OCI-LY1 (cell line): ENCODE data around the gene GOLGA1.
"Not testable (repeated sequence)": the region's sequence is repeated elsewhere in the genome, so short reads cannot be mapped to it uniquely, and the experiment has no call there.

ENCODE experiments used
- H2AFZ ChIP-seq: fragments of 200-600 bp; sonication (generic), shearing (Covaris generic); 2 replicates; pipeline ENCODE4 v1.6.0; 2014; ENCODE audit warnings: antibody characterized with exemption, mild to moderate bottlenecking, low read length
- H3F3A ChIP-seq: fragments of 200-600 bp; sonication (generic), shearing (Covaris generic); 2 replicates; pipeline ENCODE4 v1.6.0; 2014; ENCODE audit warnings: mild to moderate bottlenecking, antibody characterized with exemption, low read length, moderate library complexity; ENCODE audit not compliant: insufficient read depth
- H3K27ac ChIP-seq: fragments of 200-600 bp; sonication (generic); 2 replicates; pipeline ENCODE4 v1.5.1; 2014; ENCODE audit warnings: low read length, mixed run types, mild to moderate bottlenecking, low read depth; ENCODE audit not compliant: poor library complexity, severe bottlenecking
- H3K27me3 ChIP-seq: fragments of 200-600 bp; sonication (generic); 2 replicates; pipeline ENCODE4 v1.6.0; 2014; ENCODE audit warnings: antibody characterized with exemption, mild to moderate bottlenecking, low read length, moderate library complexity; ENCODE audit not compliant: insufficient read depth
- H3K36me3 ChIP-seq: fragments of 200-600 bp; sonication (generic); 2 replicates; pipeline ENCODE4 v1.6.1; 2014; ENCODE audit warnings: mild to moderate bottlenecking, antibody characterized with exemption, low read length, moderate library complexity, mixed read lengths; ENCODE audit not compliant: insufficient read depth
- H3K4me1 ChIP-seq: fragments of 200-600 bp; sonication (generic); 2 replicates; pipeline ENCODE4 v1.5.1; 2014; ENCODE audit warnings: mild to moderate bottlenecking, low read length, moderate library complexity; ENCODE audit not compliant: insufficient read depth, severe bottlenecking
- H3K4me2 ChIP-seq: fragments of 200-600 bp; sonication (generic), shearing (Covaris generic); 2 replicates; pipeline ENCODE4 v1.6.1; 2014; ENCODE audit warnings: low read length
- H3K4me3 ChIP-seq: fragments of 200-600 bp; sonication (generic); 2 replicates; pipeline ENCODE4 v1.5.1; 2014; ENCODE audit warnings: low read length, low read depth, mild to moderate bottlenecking, mixed read lengths; ENCODE audit not compliant: poor library complexity, severe bottlenecking
- H3K79me2 ChIP-seq: fragments of 200-600 bp; shearing (Covaris generic); 2 replicates; pipeline ENCODE4 v1.6.1; 2016; ENCODE audit warnings: mixed run types, low read length, mixed read lengths; ENCODE audit not compliant: insufficient read depth
- H3K9ac ChIP-seq: fragments of 200-600 bp; sonication (generic), shearing (Covaris generic); 2 replicates; pipeline ENCODE4 v1.6.1; 2014; ENCODE audit warnings: mild to moderate bottlenecking, low read length, mixed read lengths
- H3K9me2 ChIP-seq: fragments of 200-600 bp; sonication (generic), shearing (Covaris generic); 2 replicates; pipeline ENCODE4 v1.6.1; 2014; ENCODE audit warnings: low read depth, mild to moderate bottlenecking, low read length, mixed read lengths
- H3K9me3 ChIP-seq: fragments of 200-600 bp; shearing (Covaris generic); 2 replicates; pipeline ENCODE4 v1.6.1; 2014; ENCODE audit warnings: low read length, mixed read lengths
- H4K20me1 ChIP-seq: fragments of 200-600 bp; sonication (generic), shearing (Covaris generic); 2 replicates; pipeline ENCODE4 v1.6.0; 2016; ENCODE audit warnings: mild to moderate bottlenecking, low read length; ENCODE audit not compliant: insufficient read depth
- CTCF ChIP-seq: fragments of 200-600 bp; sonication (generic), shearing (Covaris generic); IDR thresholded peaks from 2 replicates; pipeline ENCODE4 v1.5.1; 2017; ENCODE audit warnings: mild to moderate bottlenecking, antibody characterized with exemption, low read length, moderate library complexity, mixed read lengths
- EZH2 ChIP-seq: fragments of 200-600 bp; sonication (generic), shearing (Covaris generic); IDR thresholded peaks from 2 replicates; pipeline ENCODE4 v1.8.0; 2017; ENCODE audit warnings: borderline replicate concordance, mixed run types, mild to moderate bottlenecking, antibody characterized with exemption, low read length, moderate library complexity, mixed read lengths

Gene GOLGA1

GRCh38 chr9:124964056-124964455 is 23.2 kb upstream of the GOLGA1 start:
- no peaks in the 10 kb centered on the region for H3K9me3 ChIP-seq

GRCh38 chr9:124960409-124960752 is 19.5 kb upstream of the GOLGA1 start:
- H3K4me2 ChIP-seq: no peak overlapping the region
- H3K9me2 ChIP-seq: no peaks in the 10 kb centered on the region
- H2AFZ ChIP-seq: no peak overlapping the region
- no peaks in the 10 kb centered on the region for H3F3A ChIP-seq
- H3K9ac ChIP-seq: no peak overlapping the region
- no peaks in the 10 kb centered on the region for H3K27me3 ChIP-seq
- H3K4me3 ChIP-seq: no peak overlapping the region
- H3K79me2 ChIP-seq: no peaks in the 10 kb centered on the region
- no peak overlapping the region for H3K27ac ChIP-seq
- peaks cover 5% of the 10 kb centered on the region; the same call in 1 of the 2 replicates for H3K36me3 ChIP-seq
- no peaks in the 10 kb centered on the region for H3K9me3 ChIP-seq
- H3K4me1 ChIP-seq: peaks cover 14% of the 10 kb centered on the region
- TF ChIP-seq EZH2: no peak
- TF ChIP-seq CTCF: no peak
- H4K20me1 ChIP-seq: no peaks in the 10 kb centered on the region

More at GRCh38 chr9:124964056-124964455, 23.2 kb upstream of the GOLGA1 start:
- H3K79me2 ChIP-seq: no peaks in the 10 kb centered on the region
- H3K4me2 ChIP-seq: no peak overlapping the region
- no peaks in the 10 kb centered on the region for H4K20me1 ChIP-seq
- peaks cover 29% of the 10 kb centered on the region for H3K4me1 ChIP-seq
- H3K36me3 ChIP-seq: peaks cover 25% of the 10 kb centered on the region
- no peak overlapping the region for H3K9ac ChIP-seq
- no peak overlapping the region for H3K4me3 ChIP-seq
- H3K9me2 ChIP-seq: no peaks in the 10 kb centered on the region
- no peak overlapping the region for H3K27ac ChIP-seq
- no peak overlapping the region for H2AFZ ChIP-seq
- TF ChIP-seq CTCF: no peak
- H3K27me3 ChIP-seq: no peaks in the 10 kb centered on the region
- no peaks in the 10 kb centered on the region for H3F3A ChIP-seq

- H3K4me3 ChIP-seq, H4K20me1 ChIP-seq, H2AFZ ChIP-seq, H3F3A ChIP-seq, H3K9me3 ChIP-seq, H3K27ac ChIP-seq, H3K27me3 ChIP-seq, H3K4me2 ChIP-seq, H3K9me2 ChIP-seq, H3K79me2 ChIP-seq, H3K9ac ChIP-seq, H3K36me3 ChIP-seq, H3K4me1 ChIP-seq: not testable (repeated sequence)
Observed at GRCh38 chr9:124959671-124960408, 19.0 kb upstream of the GOLGA1 start.

GRCh38 chr9:124954255-124954654 is 13.4 kb upstream of the GOLGA1 start:
- TF ChIP-seq EZH2: no peak
- TF ChIP-seq CTCF: no peak
- no peaks in the 10 kb centered on the region for H3K9me3 ChIP-seq
- no peaks in the 10 kb centered on the region for H3K79me2 ChIP-seq
- H3K27me3 ChIP-seq: no peaks in the 10 kb centered on the region
- H3K9ac ChIP-seq: no peak overlapping the region
- no peaks in the 10 kb centered on the region for H4K20me1 ChIP-seq
- H3K27ac ChIP-seq: no peak overlapping the region
- H3K4me2 ChIP-seq: no peak overlapping the region
- no peaks in the 10 kb centered on the region; the same call in 1 of the 2 replicates for H3K9me2 ChIP-seq
- H3K4me3 ChIP-seq: no peak overlapping the region
- H3F3A ChIP-seq: no peaks in the 10 kb centered on the region
- H2AFZ ChIP-seq: no peak overlapping the region
- peaks cover 13% of the 10 kb centered on the region; the same call in 1 of the 2 replicates for H3K36me3 ChIP-seq
- no peaks in the 10 kb centered on the region for H3K4me1 ChIP-seq
